GM19455 (cell line): ENCODE measurements around the gene FAM110A.
A peak's percentile ranks its signal among the peaks of the same experiment; 100 is the strongest.
"Not testable (repeated sequence)": the region's sequence is repeated elsewhere in the genome, so short reads cannot be mapped to it uniquely, and the experiment has no call there.

Experiments
- ATAC-seq: cut with Tn5 transposase; IDR thresholded peaks from one replicate; pipeline ENCODE4 v1.9.1; 2021; ENCODE audit not compliant: unreplicated experiment

The FAM110A gene

GRCh38 chr20:822651-823573 is 10.6 kb upstream of the FAM110A start:
- no peak for ATAC-seq

DNA sequence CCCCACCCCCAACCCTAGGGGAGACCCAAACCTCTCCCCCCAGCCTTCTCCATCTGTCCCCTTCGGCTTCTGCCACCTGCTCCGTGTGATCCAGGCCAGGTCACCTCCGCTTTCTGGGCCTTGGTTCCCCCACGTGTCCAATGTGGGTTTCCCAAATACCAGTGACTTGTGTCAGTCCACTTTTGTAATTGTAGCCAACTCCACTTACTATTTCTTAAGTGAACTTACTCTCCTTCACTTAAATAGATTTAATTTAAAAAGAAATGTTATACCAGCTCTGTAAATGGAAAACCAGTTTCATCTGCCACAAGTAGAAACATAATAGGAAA is 10.0 kb upstream of the FAM110A start:
- no peak for ATAC-seq

DNA sequence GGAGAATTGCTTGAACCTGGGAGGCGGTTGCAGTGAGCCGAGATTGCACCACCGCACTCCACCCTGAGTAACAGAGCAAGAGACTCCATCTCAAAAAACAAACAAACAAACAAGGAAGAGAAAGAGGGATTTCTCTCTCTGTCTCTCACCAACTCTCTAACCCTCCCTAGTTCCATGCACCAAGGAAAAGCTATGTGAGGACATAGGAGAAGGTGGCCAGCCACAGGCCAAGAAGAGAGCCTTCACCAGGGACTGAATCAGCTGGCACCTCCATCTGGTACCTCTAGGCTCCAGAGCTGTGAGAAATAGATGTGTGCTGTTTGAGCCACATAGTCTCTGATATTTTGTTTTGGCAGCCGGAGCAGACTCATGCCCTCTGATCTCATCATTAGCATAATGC is 9.0 kb upstream of the FAM110A start:
- no peak for ATAC-seq

DNA sequence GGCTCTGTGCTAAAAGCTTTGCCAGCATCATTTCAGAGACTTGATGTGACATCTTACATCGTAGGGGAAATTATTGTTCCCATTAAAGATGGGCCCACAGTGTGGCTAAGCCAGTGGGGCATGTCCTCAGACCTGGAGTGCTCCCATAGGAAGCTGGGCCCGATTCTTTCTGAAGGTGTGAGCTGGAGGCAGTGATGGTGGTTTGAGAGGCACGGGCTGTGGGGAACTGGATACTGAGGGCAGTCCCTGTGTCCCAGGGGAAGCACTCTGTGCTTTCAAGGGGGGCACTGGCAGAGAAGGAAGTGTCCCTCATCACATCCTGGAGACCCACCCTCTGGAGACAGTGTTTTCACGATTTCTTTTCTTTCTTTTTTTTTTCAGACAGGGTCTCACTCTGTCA is 8.6 kb upstream of the FAM110A start:
- ATAC-seq, result no peak

- no peak for ATAC-seq
These were observed 7.6 kb upstream of the FAM110A start for GRCh38 chr20:825710-826421.

GRCh38 chr20:826695-827323 is 6.7 kb upstream of the FAM110A start:
- no peak for ATAC-seq

DNA sequence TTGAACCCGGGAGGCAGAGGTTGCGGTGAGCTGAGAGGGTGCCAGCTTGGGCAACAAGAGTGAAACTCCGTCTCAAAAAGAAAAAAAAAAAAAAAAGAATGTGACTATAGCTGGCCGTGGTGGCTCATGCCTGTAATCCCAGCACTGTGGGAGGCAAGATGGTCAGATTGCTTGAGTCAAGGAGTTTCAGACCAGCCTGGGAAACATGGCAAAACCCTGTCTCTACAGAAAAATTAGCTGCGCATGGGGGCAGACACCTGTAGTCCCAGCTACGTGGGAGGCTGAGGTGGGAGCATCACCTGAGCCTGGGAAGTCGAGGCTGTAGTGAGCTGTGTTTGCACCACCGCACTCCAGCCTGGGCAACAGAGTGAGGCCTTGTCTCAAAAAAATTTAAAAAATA is 5.5 kb upstream of the FAM110A start:
- ATAC-seq, result not testable (repeated sequence)

DNA sequence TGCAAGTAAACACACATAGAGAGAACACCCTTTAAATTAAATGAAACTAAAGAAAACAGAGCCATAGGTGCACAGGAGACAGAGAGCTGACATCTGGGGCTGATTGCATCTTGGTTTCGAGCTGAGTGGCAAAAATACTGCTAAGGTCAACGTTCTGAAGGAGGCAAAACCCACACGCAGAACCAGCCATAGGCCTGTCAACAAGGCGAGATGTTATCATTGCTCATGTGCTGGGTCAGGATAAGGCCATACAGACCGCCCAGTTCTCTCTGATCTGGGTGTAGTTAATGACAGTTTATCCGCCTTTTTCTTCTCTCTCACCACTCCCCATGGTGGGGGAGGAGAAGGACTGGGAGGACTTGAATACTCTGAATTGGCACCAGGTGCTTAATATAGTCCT is 4.5 kb upstream of the FAM110A start:
- no peak for ATAC-seq

DNA sequence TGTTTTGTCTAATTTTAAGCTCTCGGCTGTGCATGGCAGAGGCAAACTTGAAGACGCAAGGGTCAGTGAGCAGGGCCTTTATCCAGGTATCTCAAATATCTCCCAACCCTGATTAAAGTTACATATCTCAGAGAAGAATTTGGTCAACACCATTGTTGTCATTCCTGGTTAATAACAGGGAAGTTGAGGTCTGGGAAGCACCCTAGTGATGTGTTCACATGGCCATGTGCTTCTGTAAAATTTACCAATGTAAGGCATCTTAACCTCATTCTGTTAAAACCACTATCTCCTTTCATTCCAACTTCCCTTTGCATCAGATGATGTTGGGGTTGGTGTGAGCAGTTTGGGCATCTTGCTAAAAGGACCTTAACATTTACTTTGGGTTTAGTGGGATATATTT is 4.0 kb upstream of the FAM110A start:
- no peak for ATAC-seq

GRCh38 chr20:830011-830521 is 3.4 kb upstream of the FAM110A start:
- no peak for ATAC-seq

GRCh38 chr20:831251-831650 is 2.3 kb upstream of the FAM110A start:
- no peak for ATAC-seq

GRCh38 chr20:831956-832355 is 1.6 kb upstream of the FAM110A start:
- ATAC-seq, result no peak

- peak; percentile 20 for ATAC-seq
These were observed 430 bp upstream of the FAM110A start for GRCh38 chr20:833121-833449.

DNA sequence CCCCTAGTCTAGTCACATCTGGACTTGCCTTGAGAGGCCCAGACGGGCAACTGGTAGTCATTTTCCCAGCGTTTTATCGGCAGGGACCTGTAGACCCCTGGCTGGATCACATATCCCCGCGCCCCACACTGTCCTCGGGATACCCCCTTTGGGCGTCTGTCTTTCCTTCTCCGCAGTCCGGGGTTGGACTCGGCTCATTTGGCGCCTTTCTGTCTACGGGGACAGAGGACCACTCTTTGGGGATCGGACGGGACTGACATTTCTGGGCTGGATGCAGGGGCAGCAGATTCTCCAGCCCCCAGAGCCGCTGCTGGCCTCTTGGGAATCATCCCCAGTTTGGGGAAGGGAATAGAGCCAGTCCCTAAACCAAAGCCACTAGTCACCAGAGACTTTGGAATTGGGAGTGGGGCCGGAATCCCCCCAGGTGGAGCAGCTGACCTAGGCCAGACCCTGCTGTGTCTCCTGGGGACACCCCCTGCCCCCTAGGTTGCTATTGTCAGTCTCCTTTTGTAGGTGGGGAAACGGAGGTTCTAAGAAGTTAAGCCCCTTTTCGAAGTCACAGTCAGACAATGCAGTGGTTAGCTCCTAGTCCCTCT is 734 bp downstream of the FAM110A start:
- ATAC-seq, result no peak

- ATAC-seq, result no peak
These were observed 2.1 kb downstream of the FAM110A start for GRCh38 chr20:835608-836045.

DNA sequence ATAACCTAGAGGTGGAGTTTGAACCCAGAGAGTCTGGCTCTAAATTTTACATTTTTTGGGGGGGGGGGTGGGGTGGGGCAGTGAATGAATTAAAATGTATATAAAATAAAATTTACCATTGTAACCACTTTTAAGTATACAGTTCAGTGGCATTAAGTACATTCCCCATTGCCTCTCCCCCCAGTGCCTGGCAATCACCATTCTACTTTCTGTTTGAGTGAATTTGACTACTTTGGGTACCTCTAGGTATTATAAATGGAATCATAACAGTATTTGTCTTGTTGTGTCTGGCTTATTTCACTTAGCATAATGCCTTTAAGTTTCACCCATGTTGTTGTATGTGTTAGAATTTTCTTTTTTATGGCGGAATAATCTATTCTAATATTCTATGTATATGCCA is 2.7 kb downstream of the FAM110A start:
- no peak for ATAC-seq

DNA sequence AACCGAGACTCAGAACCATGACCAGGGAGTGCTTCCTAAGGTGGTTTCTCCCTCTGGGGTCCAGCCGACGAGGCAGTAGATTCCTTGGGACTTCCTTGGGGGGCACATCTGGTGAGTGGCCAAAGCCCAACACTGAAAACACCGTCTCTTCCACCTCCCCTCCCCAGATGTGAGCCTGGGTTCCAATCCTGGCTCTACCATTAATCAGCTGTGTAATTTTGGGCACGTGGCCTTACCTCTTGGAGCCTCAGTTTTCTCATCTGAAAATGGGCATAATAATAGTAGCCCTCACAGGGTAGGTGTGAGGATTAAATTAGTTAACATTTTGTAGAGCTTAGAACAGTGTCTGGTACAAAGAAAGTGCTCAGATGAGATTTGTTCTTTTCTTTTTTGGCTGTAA is 5.5 kb downstream of the FAM110A start:
- no peak for ATAC-seq

DNA sequence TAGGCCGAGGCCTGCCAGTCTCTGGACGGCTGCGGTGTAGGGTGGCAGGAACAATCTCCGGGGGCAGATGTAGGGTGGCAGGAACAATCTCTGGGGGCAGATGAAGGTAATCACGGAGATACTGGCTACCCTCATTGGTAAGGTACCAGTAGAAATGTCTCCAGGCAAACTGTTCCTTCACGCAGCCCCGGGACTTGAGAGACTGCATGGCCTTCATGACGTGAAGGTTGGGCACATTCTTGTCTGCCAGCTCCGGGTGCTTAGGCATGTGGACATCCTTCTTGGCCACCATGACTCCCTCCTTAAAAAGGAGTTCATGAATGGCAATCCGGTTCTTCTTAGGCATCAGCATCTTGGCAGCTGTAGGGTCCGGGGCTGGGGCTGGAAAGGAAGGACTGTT is 6.1 kb downstream of the FAM110A start:
- ATAC-seq, result no peak

DNA sequence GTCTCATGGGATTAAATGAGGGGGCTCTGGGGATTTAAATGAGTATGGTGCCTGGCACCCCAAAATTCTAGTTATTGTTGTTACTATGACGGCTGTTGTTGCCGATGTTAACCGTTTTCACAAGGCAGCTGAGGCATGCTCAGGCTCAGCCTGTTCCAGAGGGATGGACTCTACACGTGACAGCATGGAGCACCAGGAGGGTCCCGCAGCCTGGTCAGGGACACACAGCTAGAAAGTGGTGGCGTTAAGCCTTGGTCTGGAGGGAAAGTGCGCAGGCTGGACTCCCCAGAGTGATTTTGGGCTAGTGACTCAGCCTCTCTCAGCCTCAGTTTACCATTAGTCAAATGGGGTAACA is 7.0 kb downstream of the FAM110A start:
- ATAC-seq, result no peak

GRCh38 chr20:840858-841567 is 7.5 kb downstream of the FAM110A start:
- ATAC-seq, result no peak
